Fibroblast of upper back skin (primary cell): Measurements from ENCODE around the gene FAM47C.
A peak's percentile ranks its signal among the peaks of the same experiment; 100 is the strongest.
"Not testable (repeated sequence)": the region's sequence is repeated elsewhere in the genome, so short reads cannot be mapped to it uniquely, and the experiment has no call there.

Source experiments
- DNase-seq: peaks from one replicate; pipeline ENCODE4 v3.0.0-alpha.2; 2013

Gene FAM47C

DNA sequence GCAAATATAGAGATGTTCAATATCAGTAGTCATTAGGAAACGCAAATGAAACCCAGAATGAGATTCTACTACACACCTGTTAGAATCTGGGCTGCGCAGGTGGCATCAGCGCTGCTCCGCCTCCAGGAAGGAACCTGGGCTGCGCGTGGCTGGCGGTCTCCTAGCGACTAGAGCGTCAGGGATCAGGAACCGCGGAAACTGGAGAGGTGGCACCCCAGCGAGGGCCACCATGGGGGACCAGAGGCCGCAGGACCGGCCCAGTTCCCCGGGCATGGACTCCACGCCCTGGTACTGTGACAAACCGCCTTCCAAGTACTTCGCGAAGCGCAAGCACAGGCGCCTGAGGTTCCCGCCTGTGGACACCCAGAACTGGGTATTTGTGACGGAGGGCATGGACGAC lies at the start of gene FAM47C:
Gene FAM47C, plus strand, starts transcription at position 185 of the 400 bp plus-strand sequence. Its CDS starts 45 bp downstream, at position 230.
- not testable (repeated sequence) for DNase-seq

DNA sequence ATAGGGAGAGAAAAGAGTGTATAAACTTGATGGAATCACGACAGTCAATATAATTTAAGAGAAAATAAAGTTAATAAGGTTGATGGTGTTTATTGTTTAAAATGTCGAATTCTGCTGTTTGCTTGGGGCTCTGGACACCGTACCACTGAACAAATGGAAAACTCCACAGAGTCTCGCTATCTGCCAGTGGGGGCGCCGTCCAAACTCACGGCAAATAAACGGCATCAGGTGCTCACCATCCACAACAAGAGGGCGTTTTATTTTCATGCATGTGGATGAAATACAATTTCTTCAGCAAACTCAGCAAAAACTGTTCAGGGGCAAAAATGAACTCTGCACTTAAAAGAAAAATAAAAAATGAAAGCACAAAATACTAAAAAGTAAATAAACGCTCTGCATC lies 46.6 kb upstream of the FAM47C start:
- DNase-seq, result no peak

GRCh38 chrX:36963069-36963808 lies 44.9 kb upstream of the FAM47C start:
- no peak for DNase-seq

- no peak for DNase-seq
Measured at GRCh38 chrX:36963852-36964251, 44.3 kb upstream of the FAM47C start.

GRCh38 chrX:36973575-36973974 lies 34.6 kb upstream of the FAM47C start:
- no peak for DNase-seq

GRCh38 chrX:36974911-36975310 lies 33.3 kb upstream of the FAM47C start:
- no peak for DNase-seq

GRCh38 chrX:36978886-36979285 lies 29.3 kb upstream of the FAM47C start:
- DNase-seq, result peak; percentile 37

- DNase-seq, result no peak
Measured at GRCh38 chrX:36983831-36984230, 24.3 kb upstream of the FAM47C start.

DNA sequence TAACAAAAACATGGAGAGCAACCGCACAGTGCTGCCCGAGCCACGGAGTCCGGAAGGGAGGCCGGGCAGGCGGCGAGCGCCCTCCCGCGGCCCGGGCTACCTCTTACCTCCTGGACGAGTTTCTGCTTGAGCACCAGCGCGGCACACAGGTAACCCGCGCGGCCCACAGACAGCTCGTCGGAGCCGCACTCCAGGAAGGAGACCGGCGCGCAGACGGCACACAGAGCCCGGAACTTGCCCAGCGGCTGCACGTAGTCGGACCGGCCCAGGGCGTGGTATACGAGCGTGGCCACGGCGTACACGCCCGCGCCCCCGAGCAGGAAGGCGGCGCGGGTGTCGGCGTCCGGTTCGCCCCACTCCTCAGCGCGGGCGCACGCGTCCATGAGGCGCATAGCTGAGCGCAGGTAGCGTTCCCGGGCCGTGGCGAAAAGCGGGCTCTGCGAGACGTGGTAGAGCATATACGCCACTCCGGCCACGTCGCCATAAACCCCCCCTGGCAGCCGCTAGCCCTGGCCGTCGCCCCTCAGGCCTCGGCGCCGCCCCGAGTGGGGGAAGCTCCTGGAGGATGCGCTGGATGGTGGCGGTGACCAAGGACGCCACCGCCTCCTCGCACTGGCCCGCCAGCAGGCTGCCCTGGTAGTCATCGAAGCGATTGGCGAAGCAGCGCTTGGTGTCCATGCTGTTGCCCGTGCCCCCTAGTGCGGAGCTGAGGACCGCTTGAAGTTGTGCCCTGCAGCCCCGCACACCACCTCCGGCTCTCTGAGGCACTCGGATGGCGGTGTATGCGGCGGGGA lies 22.6 kb upstream of the FAM47C start:
- DNase-seq, result not testable (repeated sequence)

- no peak for DNase-seq
Measured at GRCh38 chrX:36986231-36986630, 21.9 kb upstream of the FAM47C start.

DNA sequence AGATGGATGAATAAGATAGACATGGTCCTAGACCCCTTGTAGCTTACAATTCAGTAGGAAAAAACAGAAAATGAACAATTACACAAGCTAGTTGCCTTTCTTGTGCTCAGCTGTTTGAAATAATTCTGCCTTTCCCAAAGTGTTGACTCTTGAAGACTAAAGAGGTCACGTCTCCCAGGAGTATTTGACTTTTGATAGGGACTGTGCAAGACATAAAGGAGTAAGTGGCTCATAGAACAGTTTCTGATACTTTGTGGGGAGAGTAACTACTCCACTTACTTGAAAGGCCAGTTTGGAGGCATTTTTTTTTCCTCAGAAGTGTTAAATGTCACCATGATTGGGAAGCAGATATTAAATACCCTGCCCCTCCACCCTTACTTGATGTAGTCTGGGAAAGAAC lies 21.0 kb upstream of the FAM47C start:
- DNase-seq, result not testable (repeated sequence)

- no peak for DNase-seq
Measured at GRCh38 chrX:37000140-37000539, 8.0 kb upstream of the FAM47C start.

- DNase-seq, result no peak
Measured at GRCh38 chrX:37010496-37010895, 2.3 kb downstream of the FAM47C start.

DNA sequence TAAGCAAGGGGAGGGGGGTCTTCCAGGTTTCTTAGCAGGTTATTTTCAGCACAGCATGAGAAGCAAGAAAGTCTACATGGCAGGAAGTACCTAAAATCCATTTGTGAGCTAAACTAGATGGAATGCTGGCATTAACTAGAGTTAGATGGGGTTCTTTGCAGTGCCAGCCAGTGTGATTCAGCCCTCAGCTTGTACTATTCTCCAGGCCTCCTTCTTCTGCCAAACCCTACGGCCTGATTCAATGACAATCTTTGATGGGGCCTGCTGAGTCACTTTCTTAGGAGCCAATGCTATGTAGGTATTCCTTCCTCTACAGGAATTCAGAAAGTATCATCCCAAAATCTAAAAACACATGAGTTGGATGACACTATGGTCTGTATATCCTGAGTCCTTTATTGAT lies 26.1 kb downstream of the FAM47C start:
- DNase-seq, result not testable (repeated sequence)

GRCh38 chrX:37036674-37037220 lies 28.6 kb downstream of the FAM47C start:
- not testable (repeated sequence) for DNase-seq

GRCh38 chrX:37038814-37039213 lies 30.6 kb downstream of the FAM47C start:
- DNase-seq, result not testable (repeated sequence)

DNA sequence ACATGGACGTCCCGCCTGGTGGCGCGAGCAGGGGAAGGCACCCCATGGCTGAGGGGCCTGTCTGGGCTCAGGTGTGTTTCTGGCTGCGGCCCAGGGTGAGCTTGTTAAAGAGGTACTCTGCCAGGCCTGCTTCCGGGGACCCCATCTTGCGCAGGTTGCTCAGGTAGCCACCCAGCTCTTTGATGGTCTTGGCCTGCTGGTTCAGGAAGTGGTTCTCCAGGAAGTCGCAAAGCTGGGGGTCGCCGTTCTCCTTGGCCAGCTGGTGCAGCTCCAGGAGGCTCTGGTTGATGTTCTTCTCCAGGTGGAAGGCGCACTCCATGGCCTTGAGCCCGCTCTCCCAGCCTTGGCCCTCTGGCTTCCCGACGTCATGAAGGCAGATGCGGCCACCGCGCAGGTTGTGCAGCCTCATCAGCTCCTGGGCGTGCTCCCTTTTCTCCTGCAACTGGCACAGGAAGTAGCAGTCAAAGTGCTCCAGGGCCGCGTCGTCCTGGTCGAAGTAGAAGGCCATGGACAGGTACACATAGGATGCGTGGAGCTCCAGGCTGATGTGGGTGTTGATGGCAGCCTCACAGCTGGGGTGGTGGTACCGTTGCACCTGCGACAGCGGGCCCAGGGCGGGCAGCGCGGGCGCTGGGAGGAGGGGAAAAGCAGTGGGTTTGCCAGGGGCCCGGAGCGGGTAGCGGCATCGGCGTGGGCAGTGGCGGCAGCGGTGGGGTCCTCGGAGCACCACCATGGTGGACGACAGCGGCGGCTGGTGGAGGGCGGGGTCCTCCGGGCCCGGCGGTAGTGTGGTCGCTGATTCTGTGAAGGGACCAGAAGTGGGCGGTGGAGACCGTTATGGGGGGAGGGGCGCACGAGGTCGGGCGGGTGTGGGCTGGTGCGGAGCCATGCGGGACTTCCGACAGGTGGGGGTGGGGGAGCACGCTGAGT lies 35.1 kb downstream of the FAM47C start:
- DNase-seq, result not testable (repeated sequence)

GRCh38 chrX:37047776-37048175 lies 39.6 kb downstream of the FAM47C start:
- DNase-seq, result no peak

DNA sequence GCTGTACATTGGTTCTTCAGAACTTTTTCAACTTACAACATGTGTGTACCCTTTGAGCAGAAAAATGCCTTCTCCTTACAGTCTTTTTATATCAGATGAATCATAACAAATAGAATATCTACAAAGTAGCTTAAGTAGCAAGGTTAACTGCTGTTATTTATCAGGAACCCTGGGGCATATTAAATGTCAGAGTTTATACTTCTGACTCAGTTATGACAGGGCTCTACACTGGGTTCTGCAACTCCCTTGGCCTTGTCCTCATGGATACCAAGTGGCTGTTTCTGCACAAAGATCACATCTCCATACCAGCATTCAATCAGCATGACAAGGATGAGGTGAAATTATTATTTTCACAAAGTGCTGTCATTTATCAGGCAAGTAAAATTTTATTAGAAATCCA lies 49.4 kb downstream of the FAM47C start:
- not testable (repeated sequence) for DNase-seq

DNA sequence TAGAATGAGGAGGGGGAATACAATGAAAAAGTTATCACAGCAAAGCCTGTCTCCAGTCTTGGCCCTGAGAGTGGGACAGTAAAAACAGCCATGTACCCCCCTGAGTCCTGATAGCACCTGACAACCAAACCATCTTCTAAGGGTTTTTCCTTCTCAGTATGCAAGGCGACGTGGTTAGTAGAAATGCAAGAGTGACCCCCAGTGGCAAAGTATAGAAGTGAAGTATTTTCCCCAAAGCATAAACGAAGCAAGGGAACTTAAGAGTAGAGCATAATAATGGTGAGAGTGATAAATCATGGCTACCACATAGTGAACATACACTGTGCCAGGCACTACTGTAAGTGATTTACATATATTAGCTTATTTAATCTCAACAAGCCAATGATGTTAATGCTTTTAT lies 52.8 kb downstream of the FAM47C start:
- DNase-seq, result peak; percentile 21
